HG02798 (cell line): Measurements from ENCODE around the gene EFHC1.
"Not testable (repeated sequence)": the region's sequence is repeated elsewhere in the genome, so short reads cannot be mapped to it uniquely, and the experiment has no call there.

Experiments
- ATAC-seq: cut with Tn5 transposase; IDR thresholded peaks from one replicate; pipeline ENCODE4 v1.9.1; 2021; ENCODE audit warnings: mild to moderate bottlenecking; ENCODE audit not compliant: unreplicated experiment, poor library complexity

The EFHC1 gene

GRCh38 chr6:52424513-52424912 is 4.4 kb downstream of the EFHC1 start:
- ATAC-seq: no peak

- ATAC-seq: peak; percentile 46
Observed at GRCh38 chr6:52426667-52427066, 6.5 kb downstream of the EFHC1 start.

GRCh38 chr6:52433294-52433693 is 13.2 kb downstream of the EFHC1 start:
- ATAC-seq: not testable (repeated sequence)

- ATAC-seq: no peak
Observed at GRCh38 chr6:52435345-52435744, 15.2 kb downstream of the EFHC1 start.

DNA sequence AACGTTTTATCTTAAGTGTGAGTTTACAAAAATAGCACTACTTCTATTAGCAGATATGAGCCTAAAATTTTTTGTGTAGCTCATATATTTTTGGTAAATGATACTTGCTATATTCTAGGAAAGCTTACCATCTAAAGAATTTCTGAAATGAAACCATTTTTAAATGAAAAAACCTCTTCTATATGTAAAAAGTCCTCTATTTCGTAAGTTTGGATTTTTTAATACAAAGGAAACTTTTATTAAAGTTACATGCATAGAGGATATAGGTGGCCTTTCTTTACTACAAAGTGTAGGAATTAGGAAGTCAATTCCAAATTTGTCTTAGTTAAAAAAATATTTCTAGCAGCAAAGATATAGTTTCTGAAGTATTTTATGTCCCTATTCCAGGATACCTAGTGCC is 18.8 kb downstream of the EFHC1 start:
- ATAC-seq: no peak

DNA sequence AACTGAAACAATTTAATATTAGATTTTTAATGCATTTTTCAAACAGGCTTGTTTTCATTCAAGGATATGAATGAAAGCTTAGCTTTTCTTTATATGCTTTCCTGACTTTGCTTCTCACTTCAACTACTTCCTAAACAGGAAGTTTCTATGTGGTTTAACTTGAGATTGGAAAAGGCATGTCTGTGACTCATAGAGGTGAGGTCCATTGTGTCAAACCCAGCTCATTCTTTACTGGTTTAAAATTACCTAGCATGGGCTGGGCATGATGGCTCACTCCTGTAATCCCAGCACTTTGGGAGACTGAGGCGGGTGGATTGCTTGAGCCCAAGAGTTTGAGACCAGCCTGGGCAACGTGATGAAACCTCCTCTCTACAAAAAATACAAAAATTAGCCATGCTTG is 34.4 kb downstream of the EFHC1 start:
- no peak for ATAC-seq

- ATAC-seq: no peak
Observed at GRCh38 chr6:52457096-52457495, 37.0 kb downstream of the EFHC1 start.

DNA sequence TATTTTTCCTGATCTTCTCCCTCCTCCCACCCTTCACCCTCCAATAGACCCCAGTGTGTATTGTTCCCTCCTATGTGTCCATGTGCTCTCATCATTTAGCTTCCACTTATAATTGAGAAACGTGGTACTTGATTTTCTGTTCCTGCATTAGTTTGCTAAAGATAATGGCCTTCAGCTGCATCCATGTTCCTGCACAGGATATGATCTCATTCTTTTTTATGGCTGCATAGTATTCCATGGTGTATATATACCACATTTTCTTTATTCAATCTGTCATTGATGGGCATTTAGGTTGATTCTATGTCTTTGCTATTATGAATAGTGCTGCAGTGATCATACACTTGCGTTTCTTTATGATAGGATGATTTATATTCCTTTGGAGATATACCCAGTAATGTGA is 41.1 kb downstream of the EFHC1 start:
- not testable (repeated sequence) for ATAC-seq

- ATAC-seq: no peak
Observed at GRCh38 chr6:52474173-52474572, 54.0 kb downstream of the EFHC1 start.

DNA sequence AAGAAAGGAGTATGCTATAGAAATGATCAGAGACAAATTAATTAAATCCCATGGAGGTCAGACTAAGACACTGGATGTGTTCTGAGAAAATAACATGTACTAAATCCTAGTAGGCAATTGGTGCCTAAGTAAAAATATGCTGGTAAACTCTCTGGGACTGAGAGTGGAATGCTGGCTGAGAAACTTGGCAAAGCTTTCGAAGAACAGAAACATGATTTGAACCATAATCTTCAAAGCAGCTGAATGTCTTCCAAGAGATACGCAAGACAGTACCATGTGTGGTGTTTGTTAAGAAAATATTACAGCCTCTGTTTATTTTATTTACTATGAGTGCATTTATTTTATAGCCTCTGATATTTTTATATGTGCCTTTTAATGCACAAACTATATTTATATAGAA is 55.2 kb downstream of the EFHC1 start:
- no peak for ATAC-seq

GRCh38 chr6:52482903-52483670 is 62.9 kb downstream of the EFHC1 start:
- ATAC-seq: no peak

- ATAC-seq: no peak
Observed at GRCh38 chr6:52483671-52484003, 63.5 kb downstream of the EFHC1 start.

DNA sequence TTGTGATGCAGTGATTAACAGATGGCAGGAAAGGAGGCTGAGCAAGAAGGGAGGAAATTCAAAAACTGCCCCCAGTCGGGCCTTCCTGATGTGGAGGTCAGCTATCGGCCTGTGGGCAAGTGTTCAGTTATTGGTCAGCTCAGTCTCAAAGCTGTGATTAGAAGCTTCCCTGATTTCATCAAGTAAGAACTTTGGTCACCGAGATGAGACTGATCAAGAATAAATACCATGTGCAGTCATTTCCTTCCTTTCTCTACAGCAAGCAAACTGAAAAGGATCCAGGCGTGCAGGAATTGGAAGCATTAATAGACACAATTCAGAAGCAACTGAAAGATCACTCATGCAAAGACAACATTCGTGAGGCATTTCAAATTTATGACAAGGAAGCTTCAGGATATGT is 69.7 kb downstream of the EFHC1 start:
- ATAC-seq: no peak

DNA sequence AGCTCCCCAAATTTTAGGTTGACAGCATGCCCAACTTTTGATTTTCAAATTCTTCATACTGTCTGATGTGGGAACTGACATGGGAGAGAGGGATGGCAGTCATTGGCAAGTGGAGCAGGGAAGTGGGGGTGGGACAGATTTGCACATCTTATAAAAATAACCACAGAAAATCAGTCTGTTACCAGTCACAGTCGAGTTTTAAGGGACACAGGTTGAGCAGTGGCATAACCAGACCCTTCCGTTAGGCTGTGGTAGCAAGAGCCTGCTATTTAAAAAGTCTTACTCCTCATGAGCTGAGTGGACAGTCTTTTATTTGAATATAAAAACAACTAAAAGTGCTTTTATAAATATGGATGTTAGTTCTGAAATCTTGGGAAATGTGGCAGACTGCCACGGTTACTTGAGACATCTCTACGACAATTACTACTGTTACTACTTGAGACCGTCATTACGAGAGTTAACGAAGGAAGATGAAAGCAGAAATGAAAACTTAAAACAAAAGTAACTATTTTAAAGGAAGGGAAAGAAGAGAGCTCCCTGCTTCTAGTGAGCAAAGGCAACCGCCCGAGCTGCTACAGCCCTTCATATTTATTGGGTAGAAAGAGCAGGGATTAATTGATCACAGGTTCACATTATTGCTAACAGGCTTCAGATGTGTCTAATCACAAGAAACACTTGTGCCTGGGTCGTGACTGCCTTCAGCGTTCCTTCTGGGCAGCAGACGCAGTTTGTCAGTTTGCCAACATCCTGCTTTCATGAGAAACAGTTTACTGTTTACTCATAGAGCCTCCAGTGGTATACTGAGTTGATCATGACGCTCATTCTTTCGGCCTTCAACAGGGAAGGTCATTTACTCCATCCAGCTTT is 71.3 kb downstream of the EFHC1 start:
- peak; percentile 74 for ATAC-seq

DNA sequence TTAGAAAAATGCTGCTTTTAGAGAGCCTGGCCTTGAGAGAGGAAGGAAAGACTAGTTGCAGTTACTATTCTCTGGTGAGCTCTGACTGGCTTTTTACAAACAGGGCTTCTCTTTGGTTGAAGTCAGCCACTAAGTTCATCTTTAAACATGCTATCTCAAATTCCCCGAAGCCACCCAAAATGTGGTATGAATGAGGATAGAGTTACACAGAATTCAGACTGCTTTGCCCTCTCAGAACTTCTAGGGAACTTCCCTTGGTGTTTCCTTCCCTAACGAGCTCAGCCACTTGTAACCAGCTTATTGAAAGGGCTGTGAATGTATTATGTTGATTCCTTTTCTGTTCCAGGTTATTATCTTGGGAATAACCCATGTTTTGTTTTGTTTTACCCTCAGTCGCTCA is 73.5 kb downstream of the EFHC1 start:
- no peak for ATAC-seq

DNA sequence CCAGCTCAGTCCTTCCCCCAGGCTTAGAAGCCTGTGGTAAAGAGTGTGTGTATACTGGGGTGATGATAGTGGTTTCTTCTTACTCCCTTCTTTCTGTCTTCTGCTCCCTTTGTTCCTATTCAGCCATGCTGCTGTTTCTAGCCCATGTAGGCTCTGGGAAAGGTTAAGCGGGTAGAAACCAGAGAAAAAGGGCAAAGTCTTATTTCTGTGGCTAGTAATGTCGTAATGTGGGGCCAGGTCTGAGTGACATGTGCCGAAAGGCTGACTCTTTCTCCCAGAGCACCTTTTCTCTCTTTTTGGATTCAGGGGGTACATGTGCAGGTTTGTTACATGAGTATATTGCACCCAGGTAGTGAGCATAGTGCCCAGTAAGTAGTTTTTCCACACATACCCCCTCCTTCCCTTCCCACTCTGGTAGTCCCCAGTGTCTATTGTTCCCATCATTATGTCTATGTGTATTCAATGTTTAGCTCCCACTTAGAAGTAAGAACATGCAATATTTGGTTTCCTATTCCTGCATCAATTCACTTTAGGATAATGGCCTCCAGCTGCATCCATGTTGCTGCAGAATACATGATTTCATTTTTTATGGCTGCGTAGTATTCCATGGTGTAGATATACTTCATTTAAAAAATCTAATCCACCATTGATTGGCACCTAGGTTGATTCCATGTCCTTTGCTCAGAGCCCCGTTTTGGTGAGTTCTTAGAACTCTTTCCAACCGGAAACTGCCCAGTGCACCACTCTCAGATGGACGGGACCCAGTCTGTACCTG is 74.3 kb downstream of the EFHC1 start:
- ATAC-seq: no peak

DNA sequence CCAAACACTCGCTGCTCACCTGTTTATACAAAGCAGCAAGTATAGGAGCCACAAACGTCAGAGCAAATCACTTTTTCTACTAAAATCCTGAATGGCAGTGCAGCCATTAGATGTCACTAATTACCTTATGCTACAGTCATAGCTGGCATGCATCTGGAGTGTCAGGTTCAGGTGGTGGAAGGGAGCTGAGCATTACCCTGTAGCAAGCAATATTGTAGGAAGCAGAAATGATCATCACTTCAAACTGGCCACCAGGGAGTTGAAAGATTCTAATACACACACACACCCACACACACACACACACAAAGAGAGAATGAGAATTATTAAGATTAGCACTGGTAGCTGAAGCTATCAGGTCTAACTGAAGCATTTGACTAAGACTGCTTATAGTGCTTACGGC is 75.8 kb downstream of the EFHC1 start:
- ATAC-seq: no peak

DNA sequence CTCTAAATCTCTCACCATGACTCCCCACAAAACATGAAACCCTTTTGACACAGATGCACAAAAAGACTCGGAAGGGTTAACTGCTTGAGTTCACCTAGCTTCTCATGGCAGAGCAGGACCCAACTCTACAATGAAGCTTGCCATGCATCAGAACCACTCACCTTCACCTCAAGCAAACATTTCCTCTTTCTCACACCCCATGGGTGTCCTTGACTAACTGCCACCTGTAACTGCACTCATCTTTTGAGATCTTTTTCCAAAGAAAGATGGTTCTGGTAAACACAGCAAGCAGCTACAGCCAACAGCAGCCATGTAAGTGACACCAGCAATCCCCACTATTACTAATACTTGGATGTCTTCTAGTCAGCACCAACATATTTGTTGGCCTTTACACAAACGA is 76.5 kb downstream of the EFHC1 start:
- no peak for ATAC-seq

GRCh38 chr6:52497652-52498408 is 77.7 kb downstream of the EFHC1 start:
- ATAC-seq: peak; percentile 83

GRCh38 chr6:52498538-52499017 is 78.4 kb downstream of the EFHC1 start:
- ATAC-seq: peak; percentile 61
